ENCODE measurements around the gene PTPMT1.
"Not testable (repeated sequence)": the region's sequence is repeated elsewhere in the genome, so short reads cannot be mapped to it uniquely, and the experiment has no call there.

The PTPMT1 gene, protein sequence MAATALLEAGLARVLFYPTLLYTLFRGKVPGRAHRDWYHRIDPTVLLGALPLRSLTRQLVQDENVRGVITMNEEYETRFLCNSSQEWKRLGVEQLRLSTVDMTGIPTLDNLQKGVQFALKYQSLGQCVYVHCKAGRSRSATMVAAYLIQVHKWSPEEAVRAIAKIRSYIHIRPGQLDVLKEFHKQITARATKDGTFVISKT
- total RNA-seq: 4.9 reads per million, percentile 19 among the genes with 10 or more reads in this experiment

DNA sequence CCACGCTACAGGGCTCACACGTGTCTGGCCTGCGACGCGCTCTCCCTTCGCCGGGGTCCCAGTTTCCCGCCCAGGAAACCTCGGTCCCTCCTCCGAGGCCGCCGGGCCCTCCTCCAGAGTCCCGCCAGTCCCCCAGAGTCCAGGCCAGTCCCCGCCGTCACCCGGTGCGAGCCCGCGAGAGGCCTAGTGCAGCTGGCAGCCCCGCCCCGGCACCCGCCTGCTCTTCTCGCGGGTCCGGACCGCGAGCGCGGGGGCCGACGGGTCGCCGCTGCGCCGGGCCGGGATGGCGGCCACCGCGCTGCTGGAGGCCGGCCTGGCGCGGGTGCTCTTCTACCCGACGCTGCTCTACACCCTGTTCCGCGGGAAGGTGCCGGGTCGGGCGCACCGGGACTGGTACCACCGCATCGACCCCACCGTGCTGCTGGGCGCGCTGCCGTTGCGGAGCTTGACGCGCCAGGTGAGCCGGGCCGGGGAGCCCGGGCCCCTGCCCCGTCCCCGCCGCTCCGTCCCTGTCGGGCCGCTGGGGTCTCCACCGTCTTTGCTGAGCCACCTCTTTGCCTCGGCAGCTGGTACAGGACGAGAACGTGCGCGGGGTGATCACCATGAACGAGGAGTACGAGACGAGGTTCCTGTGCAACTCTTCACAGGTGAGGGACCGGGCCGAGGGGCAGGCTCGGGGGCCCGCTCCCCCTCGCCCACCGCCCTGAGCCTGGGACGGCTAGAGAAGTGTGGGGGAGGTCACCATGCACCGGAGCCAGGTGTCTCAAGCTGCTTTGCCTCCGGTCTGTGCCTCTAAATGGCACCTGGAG, at the start of gene PTPMT1:
Gene PTPMT1, plus strand, starts transcription at position 260 of the 809 bp plus-strand sequence. Its CDS starts 24 bp downstream, at position 284.
- DNase-seq: peak; percentile 45

DNA sequence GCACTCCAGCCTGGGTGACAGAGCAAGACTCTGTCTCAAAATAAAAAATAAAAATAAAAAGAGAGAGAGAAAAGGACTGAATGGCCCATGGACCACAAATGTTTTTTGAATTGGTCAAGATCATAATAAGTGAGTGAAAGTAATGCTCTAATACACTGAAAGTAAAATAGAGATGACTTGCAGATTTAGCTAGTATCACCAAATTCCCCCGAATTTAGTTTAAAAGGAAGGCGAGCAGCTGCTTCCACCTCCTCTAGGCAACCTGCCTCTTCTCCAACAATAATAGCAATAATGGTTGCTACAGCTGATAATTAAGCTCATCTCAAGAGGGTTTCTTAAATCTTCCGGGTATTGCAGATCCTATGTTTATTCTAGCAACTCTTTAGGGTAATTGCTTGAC, 49.2 kb upstream of the PTPMT1 start:
- DNase-seq: no peak

DNA sequence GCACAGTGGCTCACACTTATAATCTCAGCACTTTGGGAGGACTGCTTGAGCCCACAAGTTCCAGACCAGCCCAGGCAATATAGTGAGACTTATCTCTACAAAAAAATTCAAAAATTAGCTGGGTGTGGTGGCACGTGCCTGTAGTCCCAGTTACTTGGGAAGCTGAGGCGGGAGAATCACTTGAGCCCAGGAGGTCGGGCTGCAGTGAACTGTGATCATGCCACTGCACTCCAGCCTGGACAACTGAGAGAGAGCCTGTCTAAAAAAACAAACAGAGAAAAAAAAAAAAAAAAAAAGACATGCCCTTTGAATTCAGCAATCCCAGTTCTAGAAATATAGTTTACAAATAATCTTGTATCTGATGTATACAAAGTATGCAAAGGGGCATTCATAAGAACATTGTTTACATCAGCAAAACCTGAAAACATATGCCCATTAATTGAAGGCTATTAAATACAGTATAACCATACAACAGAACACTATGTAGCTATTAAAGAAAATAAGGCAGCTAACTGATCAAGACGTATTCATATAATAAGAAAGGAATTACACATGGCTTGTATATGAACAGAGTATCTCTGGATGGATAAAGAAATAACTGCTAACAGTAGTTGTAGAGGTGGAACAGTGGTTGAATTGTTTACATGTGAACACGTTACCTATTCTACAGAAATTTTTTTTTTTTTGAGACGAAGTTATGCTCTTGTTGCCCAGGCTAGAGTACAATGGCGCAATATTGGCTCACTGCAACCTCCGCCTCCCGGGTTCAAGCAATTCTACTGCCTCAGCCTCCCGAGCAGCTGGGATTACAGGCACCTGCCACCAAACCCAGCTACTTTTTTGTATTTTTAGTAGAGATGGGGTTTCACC, 48.2 kb upstream of the PTPMT1 start:
- no peak for DNase-seq

DNA sequence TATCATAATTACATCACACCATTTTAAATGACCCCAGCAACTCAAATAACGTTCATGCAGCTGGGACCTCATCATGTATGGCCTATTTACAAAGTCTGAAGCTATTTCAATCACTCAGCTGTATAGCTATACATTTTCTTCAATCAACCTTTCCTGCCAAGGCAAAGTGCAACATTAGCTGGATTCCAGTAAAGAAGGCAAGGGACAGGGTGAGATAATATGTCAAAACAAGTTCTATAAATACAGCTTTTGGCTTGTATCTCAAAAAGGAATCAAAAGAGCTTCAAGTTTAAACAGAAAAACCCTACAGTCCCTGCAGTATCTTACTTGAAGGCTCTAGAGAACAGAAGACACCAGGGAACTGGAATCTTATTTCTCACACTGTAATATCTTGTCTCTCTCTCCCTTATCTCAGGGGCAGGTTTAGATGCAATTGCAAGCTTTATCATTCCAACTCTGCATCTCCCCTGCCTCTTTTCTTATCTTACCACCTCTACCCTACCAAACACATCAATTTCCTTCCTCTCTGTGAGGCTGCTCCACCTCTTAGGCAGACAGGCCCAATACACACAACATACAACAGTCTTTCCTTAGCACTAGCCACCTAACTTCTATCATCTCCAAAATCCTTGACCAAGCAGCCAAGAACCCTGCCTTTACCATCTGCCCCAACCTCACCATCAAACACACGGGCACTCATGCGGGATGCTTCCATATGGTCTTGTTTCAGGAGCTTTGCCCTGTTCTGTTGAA, 47.0 kb upstream of the PTPMT1 start:
- no peak for DNase-seq

DNA sequence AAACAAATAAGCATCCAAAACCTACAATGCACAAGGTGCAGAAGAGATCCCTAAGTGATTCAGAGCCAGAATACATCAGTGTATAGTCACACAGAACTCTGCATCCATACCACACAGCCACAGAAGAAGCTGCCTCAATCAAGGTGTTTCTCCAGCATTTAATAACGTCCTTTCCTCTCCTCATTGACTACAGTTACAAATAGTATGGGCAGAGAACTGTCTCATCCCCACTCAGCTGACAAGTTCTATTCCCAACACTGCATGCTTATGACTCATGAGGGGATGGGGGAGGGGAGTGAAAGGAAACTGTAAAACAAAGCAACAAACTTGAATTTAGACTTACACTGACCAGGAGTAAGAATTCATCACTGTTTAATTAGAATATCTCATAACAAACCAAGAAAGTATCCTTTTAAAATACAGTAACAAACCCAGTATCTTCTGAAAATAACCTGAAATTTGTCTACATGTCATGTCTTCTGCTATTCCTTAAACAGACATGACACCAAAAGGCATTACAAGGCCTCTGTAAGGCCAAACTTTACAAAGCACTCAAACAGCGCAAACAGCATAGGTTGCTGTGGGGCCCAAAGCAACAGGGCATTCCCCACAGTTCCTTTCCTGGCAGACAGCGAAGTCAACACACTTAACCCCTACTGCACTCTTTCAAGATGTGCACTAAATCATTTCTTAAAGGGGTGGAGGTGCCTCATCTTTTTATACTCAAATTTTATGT, 41.7 kb upstream of the PTPMT1 start:
- DNase-seq: peak; percentile 36

DNA sequence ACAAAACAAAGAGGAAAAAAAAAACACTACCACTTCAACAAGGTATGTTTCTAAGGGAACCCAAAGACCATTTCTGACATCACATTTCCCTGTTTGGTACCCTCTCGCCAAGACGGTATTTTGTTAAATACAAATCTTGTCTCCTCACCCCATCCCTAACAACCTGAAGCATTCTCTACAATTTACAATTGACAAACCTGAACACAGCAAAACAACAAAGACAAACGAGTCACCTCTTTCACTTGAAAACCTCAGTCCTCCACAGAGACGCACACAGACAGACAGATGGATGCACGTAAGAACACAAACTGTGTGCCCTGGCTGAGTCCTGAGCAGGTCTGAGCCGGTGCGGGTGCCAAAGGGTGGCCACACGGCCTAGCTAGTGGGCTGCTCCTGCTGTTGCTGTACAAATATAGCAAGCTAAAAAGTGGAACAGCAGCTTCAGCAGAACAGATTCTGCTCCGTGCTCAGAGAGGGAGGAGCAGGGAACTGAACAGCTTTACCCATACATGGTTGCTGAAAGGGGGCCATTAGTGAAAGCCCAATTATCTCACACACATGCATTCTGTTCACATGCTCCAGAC, 41.0 kb upstream of the PTPMT1 start:
- DNase-seq: peak; percentile 4

DNA sequence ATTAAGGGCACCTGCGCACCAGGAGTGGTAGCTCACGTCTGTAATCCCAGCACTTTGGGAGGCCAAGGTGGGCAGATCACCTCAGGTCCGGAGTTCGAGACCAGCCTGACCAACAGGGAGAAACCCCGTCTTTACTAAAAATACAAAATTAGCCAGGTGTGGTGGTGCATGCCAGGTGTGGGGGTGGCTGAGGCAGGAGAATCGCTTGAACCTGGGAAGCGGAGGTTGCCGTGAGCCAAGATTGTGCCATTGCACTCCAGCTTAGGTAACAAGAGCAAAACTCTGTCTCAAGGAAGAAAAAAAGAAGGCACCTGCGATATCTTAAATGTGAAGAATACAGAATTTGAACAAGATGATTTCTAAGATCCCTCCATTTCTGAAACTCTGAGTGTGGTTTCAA, 39.4 kb upstream of the PTPMT1 start:
- DNase-seq: not testable (repeated sequence)

DNA sequence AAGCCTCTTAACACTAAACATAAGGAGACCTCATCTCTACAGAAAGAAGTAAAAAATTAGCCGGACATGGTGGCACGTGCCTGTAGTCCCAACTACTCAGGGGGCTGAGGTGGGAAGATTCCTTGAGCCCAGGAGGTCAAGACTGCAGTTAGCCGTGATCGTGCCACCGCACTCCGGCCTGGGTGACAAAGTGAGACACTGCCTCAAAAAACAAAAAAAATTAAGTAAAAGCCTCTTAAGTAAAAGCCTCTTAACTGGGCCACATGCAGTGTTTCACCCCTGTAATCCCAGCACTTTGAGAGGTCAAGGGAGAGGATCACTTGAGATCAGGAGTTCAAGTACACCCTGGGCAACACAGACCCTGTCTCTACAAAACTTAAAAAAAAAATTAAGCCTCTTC, 38.2 kb upstream of the PTPMT1 start:
- DNase-seq: no peak

DNA sequence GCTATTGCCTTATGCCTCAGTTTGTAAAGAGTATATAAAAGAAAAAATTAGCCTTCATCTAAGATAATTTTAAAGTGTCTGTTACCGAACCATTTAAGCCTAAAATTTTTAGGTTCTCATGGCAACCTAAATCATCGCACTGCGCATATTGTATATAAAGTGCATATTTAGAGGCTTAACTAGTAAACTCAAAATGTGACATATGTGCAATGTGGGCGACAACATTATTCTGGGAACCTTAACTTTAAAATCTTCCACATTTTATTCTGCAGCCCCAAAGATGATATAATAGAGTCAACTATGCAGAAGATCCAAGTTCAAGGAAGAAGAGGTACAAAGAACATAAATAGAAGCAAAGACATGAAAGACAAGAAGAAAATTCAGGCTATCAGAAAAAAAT, 35.4 kb upstream of the PTPMT1 start:
- DNase-seq: no peak

DNA sequence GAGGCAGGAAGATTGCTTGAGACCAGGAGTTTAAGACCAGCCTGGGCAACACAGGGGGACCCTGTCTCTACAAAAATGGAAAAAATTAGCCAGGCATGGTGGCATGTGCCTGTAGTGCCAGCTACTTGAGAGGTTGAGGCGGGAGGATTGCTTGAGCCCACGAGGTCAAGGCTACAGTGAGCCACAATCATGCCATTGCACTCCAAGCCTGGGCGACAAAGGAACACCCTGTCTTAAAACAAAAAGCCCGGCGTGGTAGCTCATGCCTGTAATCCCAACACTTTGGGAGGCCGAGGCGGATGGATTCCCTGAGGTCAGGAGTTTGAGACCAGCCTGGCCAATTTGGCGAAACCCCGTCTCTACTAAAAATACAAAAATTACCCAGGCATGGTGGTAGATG, 34.7 kb upstream of the PTPMT1 start:
- not testable (repeated sequence) for DNase-seq

DNA sequence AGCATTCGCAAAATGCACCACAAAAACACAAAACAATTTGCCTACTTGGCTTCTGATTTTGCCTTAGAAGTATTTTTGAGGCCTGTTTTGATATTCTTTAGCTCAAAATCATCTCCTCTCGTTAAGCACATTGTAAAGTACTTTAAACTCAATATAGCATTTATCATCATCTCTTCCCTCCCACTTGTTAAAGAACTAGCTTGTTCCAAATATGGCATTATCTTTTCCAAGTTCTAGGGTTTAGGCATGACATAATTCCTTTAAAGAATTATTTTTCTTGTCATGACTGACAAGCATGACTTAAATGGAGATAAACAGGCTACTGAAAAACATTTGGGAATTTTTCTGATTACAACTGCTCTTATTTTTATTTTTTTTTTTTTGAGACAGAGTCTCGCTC, 33.7 kb upstream of the PTPMT1 start:
- DNase-seq: no peak

DNA sequence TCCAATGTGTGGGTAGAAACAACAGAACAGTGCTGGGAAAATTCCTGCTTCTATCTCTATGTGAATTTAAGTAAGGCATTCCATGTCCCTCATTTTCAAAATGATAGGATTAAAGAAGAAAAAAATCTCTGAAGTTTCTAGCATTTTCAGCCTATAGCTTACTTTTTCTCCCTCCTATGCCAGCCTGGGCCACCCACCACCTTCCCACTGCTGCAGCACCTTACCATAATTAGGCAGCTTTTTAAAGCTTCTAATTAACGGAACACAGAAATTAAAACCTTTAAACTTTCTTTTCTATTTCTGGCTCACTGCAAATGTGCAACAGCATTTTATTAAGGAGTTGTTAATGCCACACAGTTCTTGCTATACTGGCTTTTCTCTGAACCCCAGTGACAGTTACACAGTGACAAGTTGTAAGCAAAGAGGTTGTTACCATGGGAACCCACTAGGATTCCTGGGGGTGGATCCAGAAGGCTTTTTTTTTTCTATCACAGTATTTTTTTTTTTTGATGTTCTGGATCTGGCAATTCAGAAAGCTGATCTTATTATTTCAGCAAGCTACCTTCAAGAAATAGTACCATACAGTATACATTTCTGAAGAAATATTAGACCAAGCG, 32.7 kb upstream of the PTPMT1 start:
- DNase-seq: no peak

DNA sequence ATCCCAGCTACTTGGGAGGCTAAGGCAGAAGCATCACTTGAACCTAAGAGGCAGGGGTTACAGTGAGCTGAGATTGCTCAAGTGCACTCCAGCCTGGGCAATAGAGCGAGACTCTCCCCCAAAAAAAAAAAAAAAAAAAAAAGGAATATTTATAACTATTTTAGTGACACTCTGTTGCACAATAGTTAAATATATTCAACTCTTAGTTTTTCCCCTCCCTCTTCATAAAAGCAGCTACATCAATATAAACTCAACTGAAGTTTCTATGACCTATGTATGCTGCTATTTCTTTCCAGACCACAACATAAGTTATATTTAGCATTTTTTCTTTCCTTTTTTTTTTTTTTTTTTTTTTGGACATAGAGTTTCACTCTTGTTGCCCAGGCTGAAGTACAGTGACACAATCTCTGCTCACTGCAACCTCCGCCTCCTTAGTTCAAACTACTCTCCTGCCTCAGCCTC, 31.7 kb upstream of the PTPMT1 start:
- no peak for DNase-seq

DNA sequence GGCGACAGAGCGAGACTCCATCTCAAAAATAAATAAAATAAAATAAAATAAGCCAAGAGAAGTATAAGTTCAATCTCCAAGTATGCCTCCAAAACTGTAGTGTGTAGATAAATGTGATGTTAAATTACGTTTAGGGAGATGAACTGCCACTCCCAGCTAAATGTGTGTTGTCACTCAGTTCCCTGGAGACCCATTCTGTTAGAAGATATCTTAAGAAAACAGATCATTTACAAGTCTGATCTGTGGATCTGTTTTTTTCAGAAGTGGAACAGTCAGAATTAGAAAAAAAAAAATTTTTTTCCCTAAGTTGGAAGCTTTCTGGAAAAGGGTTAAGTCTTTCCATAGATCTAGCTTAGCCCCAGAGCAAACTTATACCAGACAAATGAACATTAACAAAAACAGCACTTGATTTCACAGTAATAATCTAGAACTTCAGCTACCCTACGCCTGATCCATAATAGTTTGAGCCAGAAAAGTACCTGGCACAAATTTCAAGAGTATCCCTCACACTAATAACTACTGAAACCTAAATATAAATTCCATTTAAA, 30.6 kb upstream of the PTPMT1 start:
- DNase-seq: no peak

DNA sequence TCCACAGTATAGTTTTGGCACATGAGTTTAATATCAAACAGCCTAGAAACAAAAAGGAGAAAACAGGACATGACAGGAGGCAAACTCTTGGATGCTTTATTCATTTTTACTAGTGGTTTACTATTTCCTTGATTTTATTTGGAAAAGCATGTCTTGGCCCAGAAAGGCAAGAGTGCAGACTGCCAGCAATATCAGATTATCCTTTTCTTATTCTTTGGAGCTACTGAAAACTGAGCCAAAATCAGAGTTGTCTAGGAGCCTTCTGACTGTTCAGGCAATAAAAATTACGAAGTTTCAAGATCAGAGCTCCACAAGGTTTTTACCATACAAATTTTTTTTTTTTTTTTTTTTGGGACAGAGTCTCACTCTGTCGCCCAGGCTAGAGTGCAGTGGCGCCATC, 28.5 kb upstream of the PTPMT1 start:
- no peak for DNase-seq

DNA sequence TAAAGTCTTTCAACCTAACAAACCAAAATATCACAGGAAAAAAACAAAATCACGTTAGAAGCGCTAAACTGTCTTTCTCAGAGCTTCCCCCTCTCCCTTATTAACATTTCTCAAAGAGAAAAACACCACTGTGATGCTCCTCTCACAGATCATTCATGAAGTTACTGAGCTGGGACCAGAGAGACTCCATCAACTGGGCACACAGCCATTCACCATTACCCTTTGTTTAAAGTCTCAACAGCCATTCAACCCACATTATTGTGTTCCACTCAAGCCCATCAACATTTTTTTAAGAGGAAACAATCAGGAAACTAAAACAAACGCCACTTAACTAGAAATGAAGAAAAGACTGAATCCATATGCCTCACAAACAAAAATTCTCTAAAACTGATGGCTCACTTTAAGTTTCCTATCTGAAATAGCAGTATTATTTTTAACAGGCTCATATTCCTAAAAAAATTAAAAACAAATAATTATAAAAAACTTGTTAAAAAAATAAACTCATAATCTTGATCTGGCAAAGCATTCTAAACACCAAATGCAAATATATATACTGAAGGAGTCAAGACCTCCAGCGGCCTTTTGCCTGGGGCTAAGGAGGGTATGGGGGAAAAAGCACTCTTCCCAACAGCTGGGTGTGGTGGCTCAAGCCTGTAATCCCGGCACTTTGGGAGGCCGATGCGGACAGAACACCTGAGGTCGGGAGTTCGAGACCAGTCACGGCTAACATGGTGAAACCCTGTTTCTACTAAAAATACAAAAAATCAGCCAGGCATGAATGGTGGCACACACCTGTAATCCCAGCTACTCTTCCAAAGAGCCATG, 26.4 kb upstream of the PTPMT1 start:
- DNase-seq: no peak

DNA sequence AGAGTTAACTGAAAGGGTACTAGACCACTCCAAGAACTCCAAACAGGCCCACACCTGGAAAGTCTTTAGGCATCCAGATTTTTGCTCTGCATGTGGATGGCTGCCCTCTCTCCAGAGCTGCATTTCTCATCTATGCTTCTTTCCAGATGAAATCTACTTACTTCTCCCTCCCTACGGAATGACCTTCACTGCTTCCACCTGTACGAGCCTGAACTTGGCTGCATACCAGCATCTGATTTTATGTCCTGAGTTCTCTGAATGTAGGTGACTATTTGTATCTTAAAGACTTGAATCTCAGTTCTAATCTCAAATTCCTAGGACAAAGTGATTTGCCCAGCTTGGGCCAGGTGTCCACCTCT, 25.7 kb upstream of the PTPMT1 start:
- no peak for DNase-seq

DNA sequence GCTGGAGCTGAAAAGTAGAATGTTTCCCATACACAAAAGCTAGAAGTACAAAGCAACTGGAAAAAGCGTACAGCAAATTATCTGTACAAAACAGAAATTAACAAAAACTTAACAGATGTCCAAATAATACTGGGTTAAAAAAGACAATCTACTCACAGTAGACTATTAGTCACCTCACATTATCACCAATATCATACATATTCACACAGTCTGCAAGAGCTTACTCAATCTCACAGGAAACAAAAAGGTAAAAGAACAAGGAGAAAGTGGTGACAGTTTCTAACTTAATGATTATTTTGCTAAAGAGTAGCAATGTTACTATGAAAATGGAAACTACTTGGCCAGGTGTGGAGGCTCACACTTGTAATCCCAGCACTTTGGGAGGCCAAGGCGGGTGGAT, 24.3 kb upstream of the PTPMT1 start:
- no peak for DNase-seq

DNA sequence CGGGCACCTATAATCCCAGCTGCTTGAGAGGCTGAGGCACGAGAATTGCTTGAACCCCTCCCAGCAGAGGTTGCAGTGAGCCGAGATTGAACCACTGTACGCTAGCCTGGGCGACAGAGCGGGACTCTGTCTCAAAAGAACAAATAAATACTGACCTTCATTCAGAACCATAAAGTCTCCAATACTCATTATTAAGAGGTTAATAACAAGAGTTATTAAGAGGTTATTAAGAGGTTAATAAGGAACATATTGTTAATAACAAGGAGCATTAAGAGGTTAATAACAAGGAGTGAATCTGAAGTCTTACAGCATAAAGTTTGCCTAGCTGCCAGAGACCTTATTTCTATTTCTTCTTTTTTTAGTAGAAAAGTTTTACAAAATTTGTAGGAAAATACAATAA, 20.1 kb upstream of the PTPMT1 start:
- no peak for DNase-seq

DNA sequence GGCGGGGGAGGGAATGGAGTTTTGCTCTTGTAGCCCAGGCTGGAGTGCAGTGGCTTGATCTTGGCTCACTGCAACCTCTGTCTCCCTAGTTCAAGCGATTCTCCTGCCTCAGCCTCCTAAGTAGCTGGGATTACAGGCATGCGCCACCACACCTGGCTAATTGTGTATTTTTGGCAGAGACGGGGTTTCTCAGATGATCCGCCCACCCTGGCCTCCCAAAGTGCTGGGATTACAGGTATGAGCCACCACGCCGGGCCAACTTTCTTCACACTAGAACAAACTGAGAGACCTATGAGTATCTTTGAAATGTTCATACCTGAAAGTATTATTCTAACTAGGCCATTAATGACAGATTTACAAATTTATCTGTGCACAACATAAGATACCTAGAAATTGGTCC, 19.1 kb upstream of the PTPMT1 start:
- DNase-seq: not testable (repeated sequence)
